ENCODE measurements around the gene TACSTD2. TPM values are rescaled to one million over a fixed set of nuclear protein-coding genes. Genes with fewer than 3 reads are reported as not detected.

The TACSTD2 gene
- total RNA-seq, 1 experiment from 2014 or later, result 0.28 TPM

- in situ Hi-C loops (cut with HindIII; ENCODE audit: low pct_unique_long_range_greater_than_20kb, low sequenced_read_pairs) (no loop called here), intact Hi-C loops (cut with micrococcal nuclease; ENCODE audit: unreplicated experiment) (no loop called here)
- BruUV-seq (replicated peaks), result no TSS peak
- Histone ChIP-seq H3K27ac (ENCODE audit: low read length) (no peak overlapping the region), H3K36me3 (ENCODE audit: control insufficient read depth, insufficient read depth, low read length) (no peaks in the 10 kb centered on the region), H3K4me3 (ENCODE audit: low read depth in 2 of 2, low read length in 2 of 2) (no peak overlapping the region), H3K9me3 (ENCODE audit: control insufficient read depth, insufficient read depth, low read depth, low read length) (no peaks in the 10 kb centered on the region), H3K27me3 (ENCODE audit: control insufficient read depth, insufficient read depth, low read length) (peaks cover 51% of the 10 kb centered on the region), H3K4me1 (ENCODE audit: control insufficient read depth, insufficient read depth, low read length) (no peaks in the 10 kb centered on the region)
- DNase-seq (ENCODE audit: low read depth, low spot score), result no peak
- POLR2A ChIA-PET, result no interaction called here
- no peak for TF ChIP-seq POLR2AphosphoS5 (IDR thresholded peaks at IDR 0.05; ENCODE audit: low read depth, low read length)
- no peak for TF ChIP-seq TCF7L2 (IDR thresholded peaks at IDR 0.05; ENCODE audit: low read depth, low read length)
- no peak for TF ChIP-seq CTCF (IDR thresholded peaks at IDR 0.05)
- no peak for TF ChIP-seq REST (IDR thresholded peaks at IDR 0.05; ENCODE audit: insufficient read depth in 1 of 2, low read depth in 2 of 2, low read length in 1 of 2)
- no peak for TF ChIP-seq SIN3A (IDR thresholded peaks at IDR 0.05; ENCODE audit: borderline replicate concordance, insufficient read depth, low read depth, low read length)
- CTCF ChIA-PET, result no interaction called here
- ATAC-seq, result no peak
Measured at GRCh38 chr1:58572690-58573089, 4.4 kb downstream of the TACSTD2 start.

- ChIA-PET CTCF (no interaction called here), POLR2A (no interaction called here)
- Histone ChIP-seq H3K36me3 (ENCODE audit: control insufficient read depth, insufficient read depth, low read length) (no peaks in the 10 kb centered on the region), H3K4me1 (ENCODE audit: control insufficient read depth, insufficient read depth, low read length) (no peaks in the 10 kb centered on the region), H3K27ac (ENCODE audit: low read length) (no peak overlapping the region), H3K9me3 (ENCODE audit: control insufficient read depth, insufficient read depth, low read depth, low read length) (no peaks in the 10 kb centered on the region), H3K4me3 (ENCODE audit: low read depth in 2 of 2, low read length in 2 of 2) (no peak overlapping the region), H3K27me3 (ENCODE audit: control insufficient read depth, insufficient read depth, low read length) (peaks cover 48% of the 10 kb centered on the region)
- no peak for ATAC-seq
- BruUV-seq (replicated peaks), result no TSS peak
- intact Hi-C loops (cut with micrococcal nuclease; ENCODE audit: unreplicated experiment) (no loop called here), in situ Hi-C loops (cut with HindIII; ENCODE audit: low pct_unique_long_range_greater_than_20kb, low sequenced_read_pairs) (no loop called here)
- no peak for TF ChIP-seq TCF7L2 (IDR thresholded peaks at IDR 0.05; ENCODE audit: low read depth, low read length)
- TF ChIP-seq REST (IDR thresholded peaks at IDR 0.05; ENCODE audit: insufficient read depth in 1 of 2, low read depth in 2 of 2, low read length in 1 of 2), result no peak
- no peak for TF ChIP-seq SIN3A (IDR thresholded peaks at IDR 0.05; ENCODE audit: borderline replicate concordance, insufficient read depth, low read depth, low read length)
- TF ChIP-seq POLR2AphosphoS5 (IDR thresholded peaks at IDR 0.05; ENCODE audit: low read depth, low read length), result no peak
- TF ChIP-seq CTCF (IDR thresholded peaks at IDR 0.05), result no peak
- no peak for DNase-seq (ENCODE audit: low read depth, low spot score)
Measured at GRCh38 chr1:58571616-58572015, 5.4 kb downstream of the TACSTD2 start.

Measured in Panc1 (cell line).